H1 (cell line): ENCODE measurements around the gene ZNF18. TPM values are rescaled to one million over a fixed set of nuclear protein-coding genes. Genes with fewer than 3 reads are reported as not detected.

Experiments
- CTCF ChIA-PET: fragments of 300-600 bp; sonication (Branson Sonifier 250); formaldehyde crosslinking; loops from one replicate; lab custom pipeline; 2021; ENCODE audit not compliant: partially characterized antibody; lab: Charles Lee
- POLR2A ChIA-PET: fragments of 300-600 bp; sonication (Branson Sonifier 250); formaldehyde crosslinking; loops from one replicate; lab custom pipeline; 2021; ENCODE audit warnings: inconsistent platforms; ENCODE audit not compliant: partially characterized antibody; lab: Charles Lee
- DNase-seq, 2 experiments: peaks; one replicate each; pipeline versions ENCODE4 v3.0.0 to v3.0.0-alpha.2; 2010 to 2022; ENCODE audit warnings: low spot score in 2 of 2, low read depth in 1 of 2, mixed read lengths in 1 of 2
- FAIRE-seq: peaks from 2 replicates; lab custom pipeline; 2011; peaks lifted over from hg19 to GRCh38; lab: Jason Lieb, UNC
- H2AFZ ChIP-seq: 2 replicates; pipeline ENCODE4 v1.8.1; 2012; ENCODE audit warnings: low read length, inconsistent platforms
- H2AK5ac ChIP-seq: 2 replicates; pipeline ENCODE4 v1.6.1; 2013; ENCODE audit warnings: low read depth, low read length
- H2BK120ac ChIP-seq: replicated peaks from 2 replicates; pipeline ENCODE3; 2013; ENCODE audit warnings: low read depth, low read length, inconsistent platforms
- H2BK12ac ChIP-seq: 2 replicates; pipeline ENCODE4 v1.6.1; 2013; ENCODE audit warnings: low read depth, low read length
- H2BK15ac ChIP-seq: 2 replicates; pipeline ENCODE4 v1.6.1; 2013; ENCODE audit warnings: low read length
- H2BK20ac ChIP-seq: 2 replicates; pipeline ENCODE4 v1.6.1; 2013; ENCODE audit warnings: low read length
- H2BK5ac ChIP-seq: 2 replicates; pipeline ENCODE4 v1.6.1; 2013; ENCODE audit warnings: low read depth, low read length
- H3K14ac ChIP-seq: 2 replicates; pipeline ENCODE4 v1.6.1; 2013; ENCODE audit warnings: inconsistent platforms; ENCODE audit not compliant: insufficient read length
- H3K18ac ChIP-seq: 2 replicates; pipeline ENCODE4 v1.6.1; 2013; ENCODE audit warnings: low read length; ENCODE audit errors: extremely low read depth
- H3K23ac ChIP-seq: 2 replicates; pipeline ENCODE4 v1.6.1; 2013; ENCODE audit warnings: inconsistent platforms; ENCODE audit not compliant: insufficient read length
- H3K23me2 ChIP-seq: 2 replicates; pipeline ENCODE4 v1.6.1; 2013; ENCODE audit warnings: low read depth, low read length
- H3K27ac ChIP-seq: 2 replicates; pipeline ENCODE4 v1.6.1; 2011; ENCODE audit warnings: low read depth, low read length, inconsistent platforms
- H3K27me3 ChIP-seq, 4 experiments: replicated peaks in 1 of 4; 1 replicate in 1 of 4; 2 replicates in 3 of 4; pipeline versions ENCODE4 v1.6.1 to v1.8.1; 2011 to 2013; ENCODE audit warnings: low read length in 3 of 4, mild to moderate bottlenecking in 3 of 4, inconsistent platforms in 2 of 4, mixed read lengths in 2 of 4, moderate library complexity in 1 of 4; ENCODE audit not compliant: control insufficient read depth in 3 of 4, insufficient read depth in 3 of 4; ENCODE audit errors: extremely low read depth in 1 of 4
- H3K36me3 ChIP-seq, 4 experiments: 2 replicates each; pipeline versions ENCODE4 v1.6.1 to v1.8.1; 2011 to 2013; ENCODE audit warnings: mild to moderate bottlenecking in 4 of 4, low read length in 3 of 4, moderate library complexity in 2 of 4, control low read depth in 1 of 4, inconsistent platforms in 1 of 4; ENCODE audit not compliant: insufficient read depth in 4 of 4, control insufficient read depth in 2 of 4
- H3K4ac ChIP-seq: replicated peaks from 2 replicates; pipeline ENCODE3; 2013; ENCODE audit warnings: low read length, low read depth, mixed read lengths, inconsistent platforms; ENCODE audit not compliant: insufficient read length
- H3K4me1 ChIP-seq, 4 experiments: replicated peaks in 1 of 4; 1 replicate in 1 of 4; 2 replicates in 3 of 4; pipeline versions ENCODE4 v1.6.1 to v1.8.1; 2011 to 2013; ENCODE audit warnings: low read length in 3 of 4, inconsistent platforms in 2 of 4, mixed read lengths in 1 of 4; ENCODE audit not compliant: insufficient read depth in 4 of 4, control insufficient read depth in 3 of 4
- H3K4me2 ChIP-seq, 2 experiments: 2 replicates each; pipeline versions ENCODE4 v1.6.1 to v1.8.1; 2011 to 2013; ENCODE audit warnings: low read depth in 2 of 2, low read length in 2 of 2, control low read depth in 1 of 2, inconsistent platforms in 1 of 2, mild to moderate bottlenecking in 1 of 2; ENCODE audit not compliant: insufficient read depth in 1 of 2
- H3K4me3 ChIP-seq, 4 experiments: fragments of 200-600, 300-600 bp in 1 of 4; sonication (generic), shearing (Covaris generic), sonication (Bioruptor Twin) in 1 of 4; 2 replicates each; pipeline versions ENCODE4 v1.5.1 to v1.8.1; 2011 to 2016; ENCODE audit warnings: low read length in 4 of 4, low read depth in 3 of 4, control low read depth in 2 of 4, inconsistent platforms in 2 of 4, mild to moderate bottlenecking in 2 of 4, mixed read lengths in 1 of 4, moderate library complexity in 1 of 4; ENCODE audit not compliant: insufficient read depth in 2 of 4; ENCODE audit errors: extremely low read depth in 1 of 4
- H3K56ac ChIP-seq: replicated peaks from 2 replicates; pipeline ENCODE3; 2013; ENCODE audit warnings: low read depth, mild to moderate bottlenecking, mixed read lengths, low read length, inconsistent platforms; ENCODE audit not compliant: insufficient read length
- H3K79me1 ChIP-seq: 2 replicates; pipeline ENCODE4 v1.6.1; 2013; ENCODE audit warnings: low read depth, low read length, control low read depth
- H3K79me2 ChIP-seq, 2 experiments: 2 replicates each; pipeline versions ENCODE4 v1.6.1 to v1.8.1; 2012 to 2013; ENCODE audit warnings: low read length in 2 of 2, mild to moderate bottlenecking in 2 of 2, inconsistent platforms in 1 of 2; ENCODE audit not compliant: insufficient read depth in 2 of 2, control insufficient read depth in 1 of 2
- H3K9ac ChIP-seq, 4 experiments: replicated peaks in 1 of 4; 1 replicate in 1 of 4; 2 replicates in 3 of 4; pipeline versions ENCODE4 v1.6.1 to v1.8.1; 2011 to 2013; ENCODE audit warnings: low read depth in 3 of 4, low read length in 3 of 4, control low read depth in 2 of 4, mild to moderate bottlenecking in 2 of 4, moderate library complexity in 2 of 4, inconsistent platforms in 1 of 4; ENCODE audit errors: extremely low read depth in 1 of 4
- H3K9me3 ChIP-seq, 2 experiments: 2 replicates each; pipeline versions ENCODE4 v1.6.1 to v1.8.1; 2012 to 2013; ENCODE audit warnings: mild to moderate bottlenecking in 2 of 2, moderate library complexity in 2 of 2, control low read depth in 1 of 2, inconsistent platforms in 1 of 2, low read depth in 1 of 2, low read length in 1 of 2, mixed read lengths in 1 of 2; ENCODE audit not compliant: insufficient read depth in 2 of 2
- H4K20me1 ChIP-seq, 2 experiments: replicated peaks in 1 of 2; 2 replicates each; pipeline versions ENCODE3 to v1.8.1; 2011 to 2013; ENCODE audit warnings: inconsistent platforms in 2 of 2, low read length in 2 of 2, mild to moderate bottlenecking in 1 of 2; ENCODE audit not compliant: insufficient read depth in 2 of 2, control insufficient read depth in 1 of 2
- H4K5ac ChIP-seq: 2 replicates; pipeline ENCODE4 v1.6.1; 2013; ENCODE audit warnings: low read length, low read depth, mixed read lengths, inconsistent platforms; ENCODE audit not compliant: insufficient read length
- H4K8ac ChIP-seq: 2 replicates; pipeline ENCODE4 v1.8.0; 2013; ENCODE audit warnings: mild to moderate bottlenecking, moderate library complexity, low read length, inconsistent platforms; ENCODE audit not compliant: insufficient read depth; ENCODE audit errors: extremely low read depth
- H4K91ac ChIP-seq: replicated peaks from 2 replicates; pipeline ENCODE3; 2013; ENCODE audit warnings: low read length, mixed read lengths, inconsistent platforms; ENCODE audit not compliant: insufficient read length
- BRCA1 ChIP-seq: IDR thresholded peaks from 2 replicates; pipeline ENCODE4 v1.6.1; 2012; ENCODE audit warnings: low read depth, low read length, improper control_type of control experiment
- EZH2 ChIP-seq: fragments of 200-600 bp; sonication (generic); IDR thresholded peaks from 2 replicates; pipeline ENCODE4 v1.7.1; 2012; ENCODE audit warnings: low read depth, mild to moderate bottlenecking, moderate library complexity, low read length, inconsistent platforms; ENCODE audit not compliant: severe bottlenecking
- FOSL1 ChIP-seq: IDR thresholded peaks from 2 replicates; pipeline ENCODE4 v1.6.1; 2011; ENCODE audit warnings: mild to moderate bottlenecking, low read depth, low read length, moderate library complexity; ENCODE audit not compliant: insufficient read depth
- KDM5A ChIP-seq: fragments of 200-600 bp; IDR thresholded peaks from 2 replicates; pipeline ENCODE4 v1.7.1; 2012; ENCODE audit warnings: mild to moderate bottlenecking, low read length, inconsistent platforms, mixed read lengths
- MAFK ChIP-seq: IDR thresholded peaks from 2 replicates; pipeline ENCODE4 v1.6.1; 2012; ENCODE audit warnings: low read depth, mild to moderate bottlenecking, improper control_type of control experiment, low read length
- NANOG ChIP-seq: IDR thresholded peaks from 2 replicates; pipeline ENCODE4 v1.6.1; 2011; ENCODE audit warnings: low read length, low read depth, mild to moderate bottlenecking, inconsistent platforms; ENCODE audit not compliant: insufficient read depth, poor library complexity, severe bottlenecking
- POLR2AphosphoS5 ChIP-seq: IDR thresholded peaks from 2 replicates; pipeline ENCODE4 v1.6.1; 2011; ENCODE audit warnings: low read depth, low read length
- SRF ChIP-seq: IDR thresholded peaks from 2 replicates; pipeline ENCODE4 v1.6.1; 2011; ENCODE audit warnings: mild to moderate bottlenecking, low read depth, low read length, moderate library complexity
- WGBS, 2 experiments: shearing (Covaris generic) in 1 of 2; methylation state at CpG; one replicate each; pipeline versions ENCODE4 v1.1.6 to v1.1.7; 2013 to 2015; ENCODE audit warnings: low lambda C conversion rate in 2 of 2, mixed read lengths in 2 of 2, inconsistent platforms in 1 of 2, low coverage in 1 of 2, missing lambda C conversion rate in 1 of 2; ENCODE audit not compliant: insufficient replicate concordance in 2 of 2, insufficient coverage in 1 of 2, insufficient read length in 1 of 2; ENCODE audit errors: extremely low coverage in 1 of 2, missing lambda C conversion rate in 1 of 2; 5-methylcytosine and 5-hydroxymethylcytosine counted together
- polyA plus RNA-seq, 7 experiments: library from polyadenylated mRNA; depleted of rRNA in 3 of 7; stranded (reverse) in 5 of 7; unstranded in 2 of 7; fragments of >200 nt in 5 of 7; fragments of 200-250 nt in 2 of 7; gene quantifications; 1 replicate in 5 of 7; 2 replicates in 1 of 7; 4 replicates in 1 of 7; pipeline versions ENCODE4 v1.2.1 to v1.2.3, GENCODE V29; 2011 to 2013; ENCODE audit warnings: missing spikeins in 2 of 7, mixed read lengths in 2 of 7
- total RNA-seq: library from RNA; stranded (reverse); fragmentation: NEBNext Ultra II Directional; extraction: Animal tissue kit (Norgen Biotek cat#: 25700); gene quantifications from 2 replicates; pipeline ENCODE4 v1.2.1, GENCODE V29; 2021

Gene ZNF18
- total and polyA plus RNA-seq, 2 of the 8 experiments (the other 6 are each of a cell fraction or from before 2014, with no cell fraction given): 3.0 to 9.9 TPM

- Histone ChIP-seq H2AK5ac (no peak overlapping the region), H2BK120ac (no peak overlapping the region), H4K91ac (no peak overlapping the region), H3K4me3 (no peak overlapping the region), H3K4me1 (peaks cover 0 to 4% (median 0%) of the 10 kb centered on the region in 4 experiments; a peak in 2 of 7 replicates), H3K4ac (no peak overlapping the region), H3K27me3 (no peaks in the 10 kb centered on the region), H3K9ac (no peak overlapping the region), H4K5ac (no peak overlapping the region), H3K14ac (no peak overlapping the region), H3K27ac (no peak overlapping the region), H3K23me2 (no peaks in the 10 kb centered on the region), H3K23ac (no peak overlapping the region), H4K8ac (no peak overlapping the region), H3K4me2 (no peak overlapping the region), H4K20me1 (no peaks in the 10 kb centered on the region), H2BK12ac (no peak overlapping the region), H3K79me2 (no peaks in the 10 kb centered on the region), H3K36me3 (no peaks in the 10 kb centered on the region), H2BK5ac (no peak overlapping the region), H3K9me3 (no peaks in the 10 kb centered on the region; a peak in 1 of 4 replicates), H3K18ac (no peak overlapping the region), H2BK20ac (no peak overlapping the region), H3K79me1 (no peaks in the 10 kb centered on the region), H3K56ac (no peak overlapping the region), H2AFZ (no peak overlapping the region), H2BK15ac (no peak overlapping the region)
- TF ChIP-seq KDM5A (no peak), NANOG (no peak), SRF (no peak), FOSL1 (no peak), BRCA1 (no peak), MAFK (no peak), EZH2 (no peak), POLR2AphosphoS5 (no peak)
- WGBS, 2 experiments: 93% methylated on average over 10 of the region's 10 CpGs; no CpG with 5 or more reads in 1 of the 2 experiments
- FAIRE-seq: no peak
- DNase-seq: peak in 1 of 2 experiments; percentile 38
- CTCF ChIA-PET: interaction anchor here (0.6 to 1.5 kb wide), 5 partner anchors 10 to 336 kb away, joined by 3 to 5 read pairs (median 3); no protein-coding TSS in a partner anchor
- POLR2A ChIA-PET: no interaction called here
These were observed 64.9 kb downstream of the ZNF18 start for GRCh38 chr17:11932337-11932898.
